ENCODE results near the gene ACVR1B.

ACVR1B gene

DNA sequence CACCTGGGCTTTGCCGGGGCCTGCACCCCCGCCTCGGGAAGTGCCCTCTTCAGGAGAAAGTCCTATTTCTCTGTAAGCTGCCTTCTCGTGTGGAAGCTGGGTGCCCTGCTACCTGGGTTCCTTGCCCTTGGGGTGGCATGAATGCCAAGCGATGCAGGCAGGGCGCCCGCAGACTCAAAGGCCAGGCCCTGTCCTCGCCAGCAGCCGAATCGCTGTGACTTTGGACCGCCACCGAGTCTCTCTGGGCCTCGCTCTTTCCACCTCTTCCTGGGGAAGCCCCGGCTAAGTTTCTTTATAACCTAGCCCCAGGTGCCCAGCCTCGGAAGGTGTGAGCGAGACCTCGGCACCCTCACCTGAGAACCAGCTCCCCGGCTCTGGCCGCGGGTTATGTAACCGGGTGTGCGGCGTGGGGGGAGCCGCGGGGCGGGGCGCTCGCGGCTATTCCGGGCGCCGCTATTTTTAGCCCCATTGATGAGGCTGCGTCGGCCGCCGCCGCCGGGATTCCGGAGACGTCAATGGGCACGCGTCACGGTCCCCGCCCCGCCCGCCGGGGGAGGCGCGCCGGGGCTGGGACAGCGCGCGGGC is 85.2 kb downstream of the ACVR1B start:
- Mint-ChIP-seq H3K4me3 (peak overlapping the region; percentile 62), H3K4me1 (ENCODE audit: low read depth) (peaks cover 73% of the 10 kb centered on the region), H3K27me3 (no peaks in the 10 kb centered on the region), H3K36me3 (ENCODE audit: low read depth) (no peaks in the 10 kb centered on the region), H3K27ac (no peak overlapping the region), H3K9me3 (no peaks in the 10 kb centered on the region)
- DNase-seq, result peak; percentile 83

DNA sequence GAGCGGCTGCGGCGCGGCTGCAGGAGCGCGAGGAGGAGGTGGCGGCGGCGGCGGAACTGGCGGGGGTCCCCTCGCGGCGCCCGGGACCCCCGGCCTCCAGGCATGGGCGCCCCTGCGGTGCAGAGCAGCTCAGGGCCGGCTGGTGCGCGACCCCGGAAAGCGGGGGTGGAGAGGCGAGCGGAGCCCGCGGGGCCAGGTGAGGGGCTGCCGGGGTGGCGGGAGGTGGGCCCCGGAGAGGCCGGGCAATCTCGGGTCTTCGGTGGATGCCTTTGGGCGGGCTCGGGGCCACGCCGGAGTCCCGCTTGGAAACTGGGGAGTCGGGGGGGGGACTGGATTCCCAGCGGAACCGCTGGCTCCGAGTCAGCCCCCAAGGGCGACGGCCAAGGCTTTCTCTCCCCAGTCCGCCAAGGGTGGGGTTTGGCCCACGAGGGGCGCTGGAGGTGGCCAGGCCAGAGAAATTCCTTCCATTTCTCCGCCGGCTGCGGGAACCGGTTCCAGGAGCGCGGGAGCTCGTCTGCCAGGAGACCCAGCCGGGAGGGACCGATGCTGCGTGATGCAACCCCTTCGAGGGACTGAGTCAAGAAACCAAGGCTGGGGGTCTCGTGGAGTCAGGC is 85.9 kb downstream of the ACVR1B start:
- Mint-ChIP-seq H3K4me3 (peak overlapping the region; percentile 79), H3K36me3 (ENCODE audit: low read depth) (no peaks in the 10 kb centered on the region), H3K4me1 (ENCODE audit: low read depth) (peaks cover 75% of the 10 kb centered on the region), H3K27me3 (no peaks in the 10 kb centered on the region), H3K9me3 (no peaks in the 10 kb centered on the region), H3K27ac (no peak overlapping the region)
- peak; percentile 53 for DNase-seq

DNA sequence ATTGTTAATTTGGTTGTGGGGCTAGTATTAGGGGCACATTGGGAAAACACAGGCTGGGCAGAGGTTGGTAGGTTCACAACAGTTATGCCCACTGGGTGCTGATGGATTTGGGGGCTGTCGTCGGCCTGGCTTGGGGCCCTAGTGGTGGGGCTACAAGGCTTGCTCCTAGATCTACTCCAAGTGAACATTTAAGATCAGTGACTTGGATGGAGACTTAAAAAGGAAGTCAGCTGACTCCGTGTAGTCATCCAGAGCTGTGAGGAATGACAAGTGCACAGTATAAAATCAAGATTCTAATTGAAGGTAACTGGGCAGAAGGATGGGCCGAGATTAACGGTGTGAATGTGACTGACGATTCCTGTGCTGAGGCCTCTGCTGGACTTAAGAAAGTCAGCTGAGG is 86.9 kb downstream of the ACVR1B start:
- Mint-ChIP-seq H3K36me3 (ENCODE audit: low read depth) (no peaks in the 10 kb centered on the region), H3K27ac (peak overlapping the region; percentile 53), H3K4me3 (peak overlapping the region; percentile 79), H3K9me3 (no peaks in the 10 kb centered on the region), H3K27me3 (no peaks in the 10 kb centered on the region), H3K4me1 (ENCODE audit: low read depth) (peaks cover 73% of the 10 kb centered on the region)
- DNase-seq, result no peak

DNA sequence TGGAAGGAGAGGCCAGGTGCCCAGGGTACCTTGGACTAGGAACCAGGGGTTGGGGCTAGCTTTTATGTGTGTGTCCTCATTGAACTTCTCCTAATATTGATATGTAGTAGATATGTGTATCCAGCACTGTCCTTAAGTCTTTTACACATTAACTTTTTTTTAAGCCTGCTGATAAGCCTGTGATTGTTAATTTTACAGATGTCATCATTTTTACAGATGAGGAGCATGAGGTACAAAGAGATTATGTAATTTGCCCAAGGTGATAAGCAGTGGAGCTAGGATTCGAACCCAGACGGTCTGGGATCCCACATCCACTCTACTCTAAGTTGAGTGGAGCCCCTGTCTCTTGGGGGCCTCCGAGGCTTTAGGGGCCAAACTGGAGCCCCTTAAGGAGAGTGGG is 89.5 kb downstream of the ACVR1B start:
- Mint-ChIP-seq H3K4me3 (no peak overlapping the region), H3K27ac (no peak overlapping the region), H3K27me3 (no peaks in the 10 kb centered on the region), H3K9me3 (no peaks in the 10 kb centered on the region), H3K4me1 (ENCODE audit: low read depth) (peaks cover 57% of the 10 kb centered on the region), H3K36me3 (ENCODE audit: low read depth) (no peaks in the 10 kb centered on the region)
- no peak for DNase-seq

DNA sequence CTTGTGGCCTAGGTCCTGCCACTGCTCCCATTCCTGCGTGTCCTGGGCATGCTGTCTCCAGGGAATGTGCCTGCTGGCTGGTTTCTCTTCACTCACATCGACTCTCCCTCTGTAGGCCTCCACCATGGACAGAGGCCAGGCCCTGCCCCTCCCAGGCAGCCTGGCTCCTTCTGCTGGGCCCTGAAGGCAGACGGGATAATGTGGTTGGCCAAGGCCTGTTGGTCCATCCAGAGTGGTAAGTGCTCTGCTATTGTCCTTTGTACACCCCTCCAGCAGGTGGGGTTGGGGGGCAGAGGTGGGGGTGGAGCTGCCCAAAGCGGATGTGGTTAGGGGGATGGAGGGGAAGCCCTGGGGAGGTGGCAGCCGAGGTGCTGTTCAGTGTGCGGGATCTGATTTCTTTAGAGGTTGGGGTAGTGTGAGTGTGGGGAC is 90.2 kb downstream of the ACVR1B start:
- Mint-ChIP-seq H3K27me3 (no peaks in the 10 kb centered on the region), H3K4me1 (ENCODE audit: low read depth) (peaks cover 51% of the 10 kb centered on the region), H3K27ac (peak overlapping the region; percentile 71), H3K36me3 (ENCODE audit: low read depth) (no peaks in the 10 kb centered on the region), H3K4me3 (peak overlapping the region; percentile 47), H3K9me3 (no peaks in the 10 kb centered on the region)
- DNase-seq, result peak; percentile 49

- Mint-ChIP-seq H3K36me3 (ENCODE audit: low read depth) (no peaks in the 10 kb centered on the region), H3K4me3 (no peak overlapping the region), H3K27me3 (no peaks in the 10 kb centered on the region), H3K9me3 (no peaks in the 10 kb centered on the region), H3K27ac (no peak overlapping the region), H3K4me1 (ENCODE audit: low read depth) (peaks cover 49% of the 10 kb centered on the region)
- DNase-seq, result no peak
Measured at GRCh38 chr12:52042706-52043385, 91.3 kb downstream of the ACVR1B start.

GRCh38 chr12:52043386-52044212 is 92.1 kb downstream of the ACVR1B start:
- Mint-ChIP-seq H3K36me3 (ENCODE audit: low read depth) (no peaks in the 10 kb centered on the region), H3K4me1 (ENCODE audit: low read depth) (peaks cover 43% of the 10 kb centered on the region), H3K27ac (no peak overlapping the region)

GRCh38 chr12:52044292-52044983 is 92.9 kb downstream of the ACVR1B start:
- no peak for DNase-seq
- Mint-ChIP-seq H3K4me1 (ENCODE audit: low read depth) (peaks cover 38% of the 10 kb centered on the region), H3K9me3 (no peaks in the 10 kb centered on the region), H3K27me3 (no peaks in the 10 kb centered on the region), H3K36me3 (ENCODE audit: low read depth) (no peaks in the 10 kb centered on the region), H3K27ac (no peak overlapping the region), H3K4me3 (no peak overlapping the region)

More at GRCh38 chr12:52043386-52044212, 92.1 kb downstream of the ACVR1B start:
- H3K27me3 Mint-ChIP-seq, result no peaks in the 10 kb centered on the region
- no peaks in the 10 kb centered on the region for H3K9me3 Mint-ChIP-seq
- no peak for DNase-seq
- H3K4me3 Mint-ChIP-seq, result no peak overlapping the region

- H3K27me3 Mint-ChIP-seq, result no peaks in the 10 kb centered on the region
- DNase-seq, result no peak
- H3K9me3 Mint-ChIP-seq, result no peaks in the 10 kb centered on the region
- H3K36me3 Mint-ChIP-seq (ENCODE audit: low read depth), result no peaks in the 10 kb centered on the region
- peaks cover 39% of the 10 kb centered on the region for H3K4me1 Mint-ChIP-seq (ENCODE audit: low read depth)
- H3K27ac Mint-ChIP-seq, result no peak overlapping the region
- H3K4me3 Mint-ChIP-seq, result no peak overlapping the region
Measured at GRCh38 chr12:52045794-52046199, 94.3 kb downstream of the ACVR1B start.
